Dendritic cell treated with granulocyte-macrophage colony-stimulating factor and Interleukin-4, amounts not matched to agents 40 ng/mL and 50 ng/mL, for 4 days (primary cell): Measurements from ENCODE around the gene TMEM100.

Source experiments
- H3K27ac Mint-ChIP-seq: one replicate; pipeline ENCODE4 v1.8.0; 2022; ENCODE audit warnings: mild to moderate bottlenecking, mixed read lengths
- H3K27me3 Mint-ChIP-seq: one replicate; pipeline ENCODE4 v1.8.0; 2022; ENCODE audit warnings: mild to moderate bottlenecking, mixed read lengths
- H3K36me3 Mint-ChIP-seq: one replicate; pipeline ENCODE4 v1.8.0; 2022; ENCODE audit warnings: low read depth, mixed read lengths
- H3K4me1 Mint-ChIP-seq: one replicate; pipeline ENCODE4 v1.8.0; 2022; ENCODE audit warnings: low read depth, mixed read lengths
- H3K4me3 Mint-ChIP-seq: one replicate; pipeline ENCODE4 v1.8.0; 2022; ENCODE audit warnings: mild to moderate bottlenecking, moderate library complexity, mixed read lengths
- H3K9me3 Mint-ChIP-seq: one replicate; pipeline ENCODE4 v1.8.0; 2022; ENCODE audit warnings: mixed read lengths
- intact Hi-C: fragments of 100-400 bp; cut with micrococcal nuclease; formaldehyde crosslinking; loops from one replicate; pipeline ENCODE4 v1.15.0; 2022

The TMEM100 gene

GRCh38 chr17:55720919-55721836, 1.5 kb downstream of the TMEM100 start:
- intact Hi-C loops: no loop called here
- Mint-ChIP-seq H3K9me3 (no peaks in the 10 kb centered on the region), H3K4me1 (peaks cover 6% of the 10 kb centered on the region), H3K27ac (no peak overlapping the region), H3K27me3 (peaks cover 32% of the 10 kb centered on the region), H3K4me3 (no peak overlapping the region), H3K36me3 (no peaks in the 10 kb centered on the region)

- H3K9me3 Mint-ChIP-seq: no peaks in the 10 kb centered on the region
- intact Hi-C loops: loop anchor here (1.0 to 5.0 kb wide), 3 partner anchors 66 to 192 kb away; no protein-coding TSS in a partner anchor
- peaks cover 13% of the 10 kb centered on the region for H3K4me1 Mint-ChIP-seq
- no peaks in the 10 kb centered on the region for H3K36me3 Mint-ChIP-seq
- peaks cover 18% of the 10 kb centered on the region for H3K27me3 Mint-ChIP-seq
- no peak overlapping the region for H3K4me3 Mint-ChIP-seq
- H3K27ac Mint-ChIP-seq: no peak overlapping the region
Measured at GRCh38 chr17:55717898-55718735, 4.5 kb downstream of the TMEM100 start.

- no peaks in the 10 kb centered on the region for H3K36me3 Mint-ChIP-seq
- H3K4me1 Mint-ChIP-seq: peaks cover 7% of the 10 kb centered on the region
- H3K9me3 Mint-ChIP-seq: no peaks in the 10 kb centered on the region
- intact Hi-C loops: loop anchor here (5.0 kb wide), 2 partner anchors 65 to 115 kb away; no protein-coding TSS in a partner anchor
- H3K4me3 Mint-ChIP-seq: no peak overlapping the region
- H3K27ac Mint-ChIP-seq: no peak overlapping the region
- peaks cover 12% of the 10 kb centered on the region for H3K27me3 Mint-ChIP-seq
Measured at GRCh38 chr17:55717432-55717831, 5.2 kb downstream of the TMEM100 start.

- Mint-ChIP-seq H3K4me3 (no peak overlapping the region), H3K9me3 (no peaks in the 10 kb centered on the region), H3K27me3 (peaks cover 2% of the 10 kb centered on the region), H3K36me3 (no peaks in the 10 kb centered on the region), H3K4me1 (peaks cover 14% of the 10 kb centered on the region), H3K27ac (no peak overlapping the region)
- intact Hi-C loops: no loop called here
Measured at GRCh38 chr17:55710829-55711496, 11.7 kb downstream of the TMEM100 start.

- Mint-ChIP-seq H3K9me3 (no peaks in the 10 kb centered on the region), H3K4me1 (peaks cover 12% of the 10 kb centered on the region), H3K27me3 (peaks cover 2% of the 10 kb centered on the region), H3K27ac (no peak overlapping the region), H3K36me3 (no peaks in the 10 kb centered on the region), H3K4me3 (no peak overlapping the region)
- intact Hi-C loops: no loop called here
Measured at GRCh38 chr17:55710410-55710809, 12.3 kb downstream of the TMEM100 start.

- no peaks in the 10 kb centered on the region for H3K9me3 Mint-ChIP-seq
- H3K36me3 Mint-ChIP-seq: no peaks in the 10 kb centered on the region
- H3K4me1 Mint-ChIP-seq: peaks cover 8% of the 10 kb centered on the region
- peaks cover 2% of the 10 kb centered on the region for H3K27me3 Mint-ChIP-seq
- H3K4me3 Mint-ChIP-seq: no peak overlapping the region
- intact Hi-C loops: no loop called here
- H3K27ac Mint-ChIP-seq: no peak overlapping the region
Measured at GRCh38 chr17:55709984-55710383, 12.7 kb downstream of the TMEM100 start.

- no peaks in the 10 kb centered on the region for H3K36me3 Mint-ChIP-seq
- H3K27ac Mint-ChIP-seq: no peak overlapping the region
- H3K4me3 Mint-ChIP-seq: no peak overlapping the region
- peaks cover 12% of the 10 kb centered on the region for H3K4me1 Mint-ChIP-seq
- peaks cover 2% of the 10 kb centered on the region for H3K27me3 Mint-ChIP-seq
- intact Hi-C loops: no loop called here
- H3K9me3 Mint-ChIP-seq: no peaks in the 10 kb centered on the region
Measured at GRCh38 chr17:55709440-55709839, 13.2 kb downstream of the TMEM100 start.

- Mint-ChIP-seq H3K27me3 (peaks cover 2% of the 10 kb centered on the region), H3K27ac (no peak overlapping the region), H3K9me3 (no peaks in the 10 kb centered on the region), H3K4me1 (peaks cover 16% of the 10 kb centered on the region), H3K36me3 (no peaks in the 10 kb centered on the region), H3K4me3 (no peak overlapping the region)
- intact Hi-C loops: no loop called here
Measured at GRCh38 chr17:55708175-55708974, 14.3 kb downstream of the TMEM100 start.

- intact Hi-C loops: no loop called here
- no peak overlapping the region for H3K4me3 Mint-ChIP-seq
- H3K9me3 Mint-ChIP-seq: peaks cover 8% of the 10 kb centered on the region
- no peak overlapping the region for H3K27ac Mint-ChIP-seq
- no peaks in the 10 kb centered on the region for H3K36me3 Mint-ChIP-seq
- H3K4me1 Mint-ChIP-seq: peaks cover 24% of the 10 kb centered on the region
- H3K27me3 Mint-ChIP-seq: peaks cover 2% of the 10 kb centered on the region
Measured at GRCh38 chr17:55706808-55707773, 15.6 kb downstream of the TMEM100 start.

GRCh38 chr17:55705847-55706246, 16.8 kb downstream of the TMEM100 start:
- Mint-ChIP-seq H3K9me3 (peaks cover 21% of the 10 kb centered on the region), H3K27me3 (peaks cover 2% of the 10 kb centered on the region), H3K36me3 (peaks cover 7% of the 10 kb centered on the region), H3K4me3 (no peak overlapping the region), H3K27ac (no peak overlapping the region), H3K4me1 (peaks cover 23% of the 10 kb centered on the region)
- intact Hi-C loops: no loop called here

- Mint-ChIP-seq H3K4me1 (peaks cover 18% of the 10 kb centered on the region), H3K4me3 (no peak overlapping the region), H3K27ac (no peak overlapping the region), H3K27me3 (peaks cover 2% of the 10 kb centered on the region), H3K9me3 (peaks cover 24% of the 10 kb centered on the region), H3K36me3 (peaks cover 8% of the 10 kb centered on the region)
- intact Hi-C loops: no loop called here
Measured at GRCh38 chr17:55704401-55704800, 18.3 kb downstream of the TMEM100 start.

- H3K36me3 Mint-ChIP-seq: peaks cover 8% of the 10 kb centered on the region
- H3K4me3 Mint-ChIP-seq: no peak overlapping the region
- no peak overlapping the region for H3K27ac Mint-ChIP-seq
- peaks cover 24% of the 10 kb centered on the region for H3K9me3 Mint-ChIP-seq
- intact Hi-C loops: no loop called here
- peaks cover 18% of the 10 kb centered on the region for H3K4me1 Mint-ChIP-seq
- H3K27me3 Mint-ChIP-seq: no peaks in the 10 kb centered on the region
Measured at GRCh38 chr17:55702150-55702549, 20.5 kb downstream of the TMEM100 start.
